ENCODE measurements around the gene PON2.
"Not testable (repeated sequence)": the region's sequence is repeated elsewhere in the genome, so short reads cannot be mapped to it uniquely, and the experiment has no call there.

Gene PON2

DNA sequence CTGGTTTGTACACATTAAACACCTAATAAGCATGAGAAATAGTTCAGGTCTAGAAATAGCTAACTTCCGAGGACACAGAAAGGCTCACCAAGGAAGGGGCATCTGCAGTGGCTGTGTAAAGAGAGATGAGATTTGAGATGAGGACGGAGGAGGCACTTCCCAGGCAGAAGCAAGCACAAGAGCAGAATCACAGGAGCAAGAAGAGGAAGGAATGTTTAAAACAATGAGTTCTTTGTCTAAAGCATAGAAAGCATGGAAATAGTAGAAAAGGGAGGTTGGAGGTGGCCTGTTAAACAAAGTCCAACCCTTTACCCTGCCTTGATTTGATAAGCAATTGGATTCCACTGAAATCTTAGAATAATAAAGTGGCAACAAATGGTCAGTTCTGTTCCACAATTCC is 27.1 kb downstream of the PON2 start:
- no peak for FAIRE-seq
- no peak for DNase-seq (ENCODE audit: low spot score)

- DNase-seq (ENCODE audit: low spot score), result no peak
- no peak for FAIRE-seq
Observed at GRCh38 chr7:95405800-95406199, 29.0 kb downstream of the PON2 start.

GRCh38 chr7:95405208-95405607 is 29.6 kb downstream of the PON2 start:
- DNase-seq (ENCODE audit: low spot score) (no peak), FAIRE-seq (no peak)

DNA sequence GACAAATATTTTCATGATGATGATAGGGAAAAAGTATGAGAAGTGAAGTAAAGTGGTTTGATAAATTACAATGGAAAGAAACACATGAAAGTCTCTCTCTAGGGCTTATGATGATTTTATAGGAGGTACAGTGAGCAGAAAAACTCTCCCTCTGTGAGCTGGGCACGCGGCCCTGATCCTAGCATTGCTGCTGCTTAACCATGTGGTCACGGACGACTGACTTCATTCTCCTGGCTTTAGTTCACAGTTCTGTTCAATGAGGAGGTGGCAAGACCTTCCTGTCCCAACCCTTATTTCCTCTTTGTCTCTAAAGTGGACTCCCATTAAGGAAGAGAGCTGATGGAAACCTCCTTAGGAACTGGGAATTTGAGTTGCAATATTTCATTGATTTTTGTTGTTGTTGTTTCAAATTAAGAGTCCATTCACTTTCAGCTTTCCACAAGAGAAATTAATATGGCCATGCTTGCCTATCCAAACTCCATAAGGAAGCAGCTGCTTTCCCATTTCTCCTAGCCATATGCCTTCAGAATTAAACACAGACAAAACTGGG is 30.4 kb downstream of the PON2 start:
- no peak for FAIRE-seq
- DNase-seq (ENCODE audit: low spot score), result no peak

DNA sequence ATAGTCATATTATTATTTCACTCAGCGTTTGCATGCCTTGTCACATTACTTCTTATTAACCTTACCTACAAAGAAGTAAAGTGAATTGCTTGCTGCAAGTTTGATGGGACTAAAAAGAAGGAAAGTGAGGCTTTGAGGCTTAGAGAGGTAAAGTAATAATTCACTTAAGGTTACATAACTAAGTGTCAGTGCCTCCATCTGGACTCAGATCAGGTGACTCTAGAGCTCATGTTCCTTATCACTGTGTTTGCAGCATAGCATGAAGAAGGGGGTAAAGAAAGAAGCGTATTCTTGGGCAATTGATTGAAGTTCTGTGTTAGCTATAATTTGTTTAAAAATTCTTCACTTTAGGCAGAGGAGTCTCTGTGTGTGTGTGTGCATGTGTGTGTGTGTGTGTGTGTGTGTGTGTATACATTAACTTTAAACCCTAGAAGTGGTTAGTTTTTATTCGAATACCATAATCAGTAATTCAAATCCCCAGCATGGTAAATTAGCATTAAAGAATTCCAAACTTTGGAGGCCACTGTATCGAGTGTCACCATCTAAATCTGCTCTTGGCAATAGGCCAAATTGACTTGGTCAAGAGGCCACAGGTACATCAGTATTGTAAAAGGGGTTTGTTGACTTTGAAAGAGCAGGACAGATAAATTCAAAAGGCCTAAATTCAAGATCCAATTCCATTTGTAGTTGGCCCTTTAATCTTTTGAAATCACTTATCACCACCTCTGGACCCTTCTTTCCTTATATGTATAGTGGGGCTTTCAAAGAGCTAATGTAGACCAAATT is 36.5 kb downstream of the PON2 start:
- FAIRE-seq, result no peak

GRCh38 chr7:95397381-95397780 is 37.4 kb downstream of the PON2 start:
- no peak for DNase-seq (ENCODE audit: low spot score)
- no peak for FAIRE-seq

More for the DNA sequence above, 36.5 kb downstream of the PON2 start:
- no peak for DNase-seq (ENCODE audit: low spot score)

DNA sequence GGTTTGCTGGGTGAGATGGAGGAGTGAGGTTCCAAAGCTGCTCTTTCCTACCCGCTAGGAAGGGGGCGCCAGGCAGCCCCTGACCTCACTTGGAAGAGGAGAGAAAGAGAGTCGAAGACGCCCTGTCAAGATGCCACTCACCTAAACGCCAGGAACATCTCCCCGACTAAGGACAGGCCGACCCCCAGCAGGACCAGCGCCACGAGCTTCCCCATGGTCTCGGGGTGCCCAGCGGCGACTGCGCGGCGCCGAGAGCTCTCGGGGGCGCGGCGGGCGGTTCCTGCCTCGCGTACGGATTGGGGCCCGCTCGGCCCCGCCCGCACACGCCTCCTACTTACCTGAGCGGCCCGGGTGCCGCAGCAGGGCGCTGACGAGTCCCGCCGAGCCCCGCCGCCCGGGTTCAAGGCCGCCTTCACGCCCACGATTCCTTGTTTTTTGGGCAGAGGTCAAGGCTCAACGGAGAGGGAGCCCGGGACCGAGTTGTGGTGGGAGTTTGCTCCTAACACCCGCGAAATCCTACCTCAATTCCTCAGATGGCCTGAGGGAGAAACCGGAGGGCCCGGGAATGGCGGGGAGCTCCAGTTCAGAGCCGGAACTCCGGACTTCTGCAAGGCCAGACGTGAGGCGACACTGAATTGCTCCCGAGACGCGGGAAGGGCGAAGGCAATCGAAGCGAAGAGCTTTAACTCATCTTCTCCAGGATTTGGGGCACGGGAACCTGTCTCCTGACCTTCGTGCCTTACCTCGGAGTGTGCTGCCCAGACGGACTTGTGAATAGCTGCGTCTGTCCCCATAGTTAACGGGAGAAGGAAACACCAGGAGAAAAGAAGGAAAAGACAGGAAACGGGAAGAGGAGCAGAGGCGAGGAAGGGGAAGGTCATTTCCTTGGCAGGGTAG is 38.4 kb downstream of the PON2 start, which contains the start of gene PON3:
PON3 (minus strand) TSS at position 240 of the 897 bp plus-strand sequence; CDS start at position 215, 25 bp downstream.
- DNase-seq (ENCODE audit: low spot score) (peak; percentile 44), FAIRE-seq (no peak)

DNA sequence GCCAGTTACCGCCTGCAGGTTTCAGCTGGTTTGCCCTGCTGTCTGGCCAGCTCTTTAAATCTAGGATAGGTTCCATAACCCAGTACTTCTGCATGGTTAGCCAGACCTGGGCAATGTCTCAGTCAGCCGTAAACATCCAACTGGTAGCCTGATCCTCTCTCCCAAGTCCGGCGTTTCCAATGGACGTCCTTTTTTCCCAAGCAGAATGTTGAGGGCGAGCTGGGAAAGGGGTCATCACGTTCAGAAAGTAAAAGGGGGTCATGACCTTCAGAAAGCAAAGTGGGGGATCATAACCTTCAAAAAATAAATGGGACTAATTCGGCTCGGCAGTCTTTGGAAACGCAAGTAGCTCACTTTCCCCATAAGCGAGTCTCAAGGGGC is 39.1 kb downstream of the PON2 start:
- FAIRE-seq (no peak), DNase-seq (ENCODE audit: low spot score) (no peak)

DNA sequence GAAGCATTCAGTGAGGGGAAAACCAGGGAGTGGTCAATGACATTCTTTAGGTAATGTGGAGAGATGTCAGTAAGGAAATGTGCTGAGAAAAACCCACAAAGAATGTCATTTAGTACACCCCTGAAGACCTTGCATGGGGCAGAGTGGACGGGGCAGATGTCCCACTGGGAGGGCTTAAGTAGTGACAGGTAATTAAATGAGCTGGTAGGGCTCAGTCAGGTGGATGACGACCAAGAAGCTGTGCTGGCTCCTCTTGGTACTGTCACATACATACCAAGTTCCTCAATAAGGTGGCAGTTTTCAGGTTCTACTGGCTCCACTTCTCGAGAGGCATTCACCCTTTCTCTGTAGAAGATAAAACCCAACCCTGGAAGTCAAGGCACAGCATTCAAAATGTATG is 40.5 kb downstream of the PON2 start:
- FAIRE-seq, result no peak
- DNase-seq (ENCODE audit: low spot score), result no peak

DNA sequence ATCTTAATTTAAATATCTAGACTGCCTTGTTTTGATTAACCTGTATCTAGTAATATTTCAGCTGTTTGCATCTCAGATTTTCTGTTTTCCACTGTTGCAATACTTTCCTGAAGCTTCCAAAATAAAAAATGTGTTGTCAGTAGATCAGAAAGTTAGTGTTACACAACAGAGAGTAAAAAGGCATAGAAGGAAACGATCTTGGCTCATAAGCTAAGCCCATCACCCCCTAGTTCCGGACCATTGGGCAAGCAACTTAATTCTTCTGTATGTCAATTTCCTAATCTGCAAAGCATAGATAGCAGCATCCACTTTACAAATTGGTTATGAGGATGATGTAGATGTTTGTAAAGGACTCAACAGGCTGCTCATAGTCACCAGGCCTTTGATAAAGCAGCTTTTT is 43.1 kb downstream of the PON2 start:
- DNase-seq (ENCODE audit: low spot score) (no peak), FAIRE-seq (no peak)

GRCh38 chr7:95389516-95389915 is 45.3 kb downstream of the PON2 start:
- no peak for FAIRE-seq
- no peak for DNase-seq (ENCODE audit: low spot score)

GRCh38 chr7:95379457-95379856 is 55.4 kb downstream of the PON2 start:
- not testable (repeated sequence) for DNase-seq (ENCODE audit: low spot score); FAIRE-seq

GRCh38 chr7:95376632-95377400 is 58.0 kb downstream of the PON2 start:
- no peak for FAIRE-seq

GRCh38 chr7:95375591-95376257 is 59.1 kb downstream of the PON2 start:
- DNase-seq (ENCODE audit: low spot score) (no peak), FAIRE-seq (no peak)

More at GRCh38 chr7:95376632-95377400, 58.0 kb downstream of the PON2 start:
- DNase-seq (ENCODE audit: low spot score), result no peak

DNA sequence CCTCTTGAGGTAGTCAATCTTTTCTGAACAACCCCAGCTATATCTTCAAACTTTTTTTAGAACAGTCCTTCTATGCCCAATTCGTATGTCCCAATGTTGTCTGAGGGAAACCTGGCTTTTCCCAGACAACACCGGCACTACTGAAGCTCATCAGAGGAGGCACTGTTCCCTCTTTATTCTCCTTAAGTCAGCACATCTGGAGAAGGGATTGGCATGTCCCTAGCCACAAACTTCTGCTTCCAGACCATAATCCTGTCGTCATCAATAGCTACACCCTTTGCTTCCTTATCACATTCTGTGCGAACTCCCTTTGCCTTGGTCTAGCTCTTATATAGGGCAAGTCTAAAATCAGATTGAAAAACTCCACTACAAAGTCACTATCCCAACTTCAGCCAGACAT is 61.5 kb downstream of the PON2 start:
- FAIRE-seq, result no peak

DNA sequence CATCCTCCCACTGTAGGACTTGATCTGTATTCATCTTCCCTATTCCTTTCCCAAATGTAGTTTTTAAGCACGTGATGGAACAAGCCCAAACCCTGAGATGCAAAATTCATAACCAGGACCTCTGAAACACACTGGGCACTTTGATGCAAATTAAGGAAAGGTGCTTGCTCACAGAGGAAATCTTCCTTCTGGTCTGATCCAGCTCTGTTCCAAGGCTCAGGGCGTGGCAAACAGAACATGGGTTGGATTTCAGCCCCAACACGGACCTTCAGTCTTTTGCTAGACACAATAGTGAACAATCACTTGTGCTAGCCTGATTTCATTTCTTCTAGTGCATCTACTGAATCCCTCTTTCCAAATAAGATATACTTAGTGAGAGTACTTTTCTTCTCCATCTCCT is 66.6 kb downstream of the PON2 start:
- DNase-seq (ENCODE audit: low spot score) (no peak), FAIRE-seq (no peak)

More for the DNA sequence above, 61.5 kb downstream of the PON2 start:
- no peak for DNase-seq (ENCODE audit: low spot score)

- FAIRE-seq (no peak), DNase-seq (ENCODE audit: low spot score) (no peak)
Observed at GRCh38 chr7:95367606-95368005, 67.2 kb downstream of the PON2 start.

DNA sequence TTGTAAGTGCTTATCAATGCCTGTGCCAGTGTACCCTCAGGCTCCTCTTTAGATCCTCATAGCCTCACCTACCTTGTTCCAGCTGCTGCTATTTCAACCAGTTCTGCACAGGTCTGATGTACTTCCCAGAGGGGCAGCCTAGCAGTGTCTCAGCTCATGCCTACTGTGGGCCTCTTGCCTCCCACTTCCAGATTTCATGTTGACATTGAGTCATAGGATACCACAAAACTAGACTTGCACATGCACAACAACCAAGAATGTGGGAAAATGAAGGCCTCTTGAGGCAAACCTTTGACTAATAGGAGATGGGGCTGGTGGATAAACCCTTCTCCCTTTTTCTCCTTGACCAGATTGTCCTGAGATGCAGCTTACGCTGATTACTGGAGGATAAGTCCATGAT is 69.7 kb downstream of the PON2 start:
- DNase-seq (ENCODE audit: low spot score) (peak; percentile 25), FAIRE-seq (no peak)

DNA sequence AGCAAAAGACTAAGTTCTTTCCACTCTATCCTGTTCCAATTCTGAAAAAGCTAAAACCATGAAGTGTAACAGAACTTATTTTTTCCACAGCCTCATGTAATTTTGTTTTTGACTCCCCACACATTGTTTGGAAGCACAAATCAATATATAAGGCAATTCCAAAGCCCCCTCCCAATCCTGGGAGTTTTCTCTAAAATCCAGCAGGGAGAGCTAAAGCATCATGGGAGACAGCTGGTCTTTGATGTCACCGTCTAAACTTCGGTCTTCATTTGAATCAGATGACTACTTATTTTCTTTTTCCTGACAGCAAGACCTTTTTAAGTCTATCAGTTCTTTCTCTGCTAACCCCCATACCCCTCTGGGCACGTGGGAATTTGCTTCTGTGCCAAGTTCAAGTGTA is 77.2 kb downstream of the PON2 start:
- FAIRE-seq (no peak), DNase-seq (ENCODE audit: low spot score) (no peak)

Measured in urothelium cell line (cell line).